GM12865 (cell line): ENCODE measurements around the gene WFDC5.

Experiments
- DNase-seq: peaks from one replicate; pipeline ENCODE4 v3.0.0; 2010; ENCODE audit warnings: low read depth
- H3K4me3 ChIP-seq: 2 replicates; pipeline ENCODE4 v1.5.1; 2011; ENCODE audit warnings: mild to moderate bottlenecking, low read depth, low read length, control low read depth
- CTCF ChIP-seq: IDR thresholded peaks from 2 replicates; pipeline ENCODE4 v1.5.1; 2011; ENCODE audit warnings: low read length, control low read depth, low read depth, inconsistent platforms; ENCODE audit not compliant: insufficient read depth; ENCODE audit errors: missing control alignments

The WFDC5 gene

GRCh38 chr20:45091366-45091765, 23.6 kb downstream of the WFDC5 start:
- TF ChIP-seq CTCF: no peak
- H3K4me3 ChIP-seq: no peak overlapping the region

GRCh38 chr20:45090481-45090880, 24.5 kb downstream of the WFDC5 start:
- DNase-seq: no peak
- no peak overlapping the region for H3K4me3 ChIP-seq
- TF ChIP-seq CTCF: no peak

More at GRCh38 chr20:45091366-45091765, 23.6 kb downstream of the WFDC5 start:
- no peak for DNase-seq

GRCh38 chr20:45088247-45088646, 26.7 kb downstream of the WFDC5 start:
- TF ChIP-seq CTCF: no peak
- no peak for DNase-seq
- H3K4me3 ChIP-seq: no peak overlapping the region

GRCh38 chr20:45087814-45088213, 27.2 kb downstream of the WFDC5 start:
- no peak for TF ChIP-seq CTCF
- DNase-seq: no peak
- no peak overlapping the region for H3K4me3 ChIP-seq

GRCh38 chr20:45087097-45087790, 27.7 kb downstream of the WFDC5 start:
- no peak for TF ChIP-seq CTCF
- H3K4me3 ChIP-seq: no peak overlapping the region
- no peak for DNase-seq

GRCh38 chr20:45085867-45086266, 29.1 kb downstream of the WFDC5 start:
- DNase-seq: no peak
- no peak for TF ChIP-seq CTCF
- no peak overlapping the region for H3K4me3 ChIP-seq

GRCh38 chr20:45085289-45085688, 29.7 kb downstream of the WFDC5 start:
- no peak overlapping the region for H3K4me3 ChIP-seq
- TF ChIP-seq CTCF: no peak
- DNase-seq: no peak
